ENCODE measurements around the gene TBCC. TPM values are rescaled to one million over a fixed set of nuclear protein-coding genes. Genes with fewer than 3 reads are reported as not detected.
A peak's percentile ranks its signal among the peaks of the same experiment; 100 is the strongest.

The TBCC gene
- total and polyA plus RNA-seq, 2 of the 13 experiments (the other 11 are each of a cell fraction or from before 2014, with no cell fraction given), result 14.8 to 36.1 TPM

- TF ChIP-seq HNF1A (IDR thresholded peaks at IDR 0.05; ENCODE audit: low read depth) (no peak), HNF1A (CRISPR knock-in tag; IDR thresholded peaks at IDR 0.05; ENCODE audit: borderline replicate concordance) (peak; percentile 78), HNRNPL (IDR thresholded peaks at IDR 0.05; ENCODE audit: low read depth, low read length) (peak; percentile 86), ZBTB37 (CRISPR knock-in tag; IDR thresholded peaks at IDR 0.05) (no peak), ZNF549 (CRISPR knock-in tag; IDR thresholded peaks at IDR 0.05) (no peak), ZNF775 (CRISPR knock-in tag; IDR thresholded peaks at IDR 0.05; ENCODE audit: borderline replicate concordance) (0 out of 2 replicates have a peak, but pooled peaks have one; percentile 54), NR2C2 (CRISPR knock-in tag; IDR thresholded peaks at IDR 0.05; ENCODE audit: borderline replicate concordance) (peak; percentile 94), ELF1 (CRISPR knock-in tag; IDR thresholded peaks at IDR 0.05) (peak; percentile 75), MYC (CRISPR knock-in tag; IDR thresholded peaks at IDR 0.05; ENCODE audit: borderline replicate concordance) (peak; percentile 70; the same call in 1 of the 2 replicates), AGO2 (optimal IDR thresholded peaks at IDR 0.05; ENCODE audit: low read depth, low read length) (peak; percentile 69), ZNF234 (CRISPR knock-in tag; conservative IDR thresholded peaks at IDR 0.05) (no peak), IKZF5 (CRISPR knock-in tag; IDR thresholded peaks at IDR 0.05) (peak; percentile 40), ZNF441 (CRISPR knock-in tag; IDR thresholded peaks at IDR 0.05; ENCODE audit: borderline replicate concordance) (no peak), ZBTB42 (CRISPR knock-in tag; IDR thresholded peaks at IDR 0.05) (peak; percentile 10; the same call in 1 of the 2 replicates), SATB2 (CRISPR knock-in tag; IDR thresholded peaks at IDR 0.05) (peak; percentile 57; the same call in 1 of the 2 replicates), SNAPC2 (CRISPR knock-in tag; IDR thresholded peaks at IDR 0.05) (0 out of 2 replicates have a peak, but pooled peaks have one; percentile 63), ZFP36 (IDR thresholded peaks at IDR 0.05; ENCODE audit: borderline replicate concordance, low read depth, low read length, partially characterized antibody) (no peak), PAXIP1 (CRISPR knock-in tag; conservative IDR thresholded peaks at IDR 0.05) (peak; percentile 57)
These were observed 824 bp upstream of the TBCC start (continued) for GRCh38 chr6:42746463-42747391.
